Measurements from ENCODE around the gene CACHD1.

DNA sequence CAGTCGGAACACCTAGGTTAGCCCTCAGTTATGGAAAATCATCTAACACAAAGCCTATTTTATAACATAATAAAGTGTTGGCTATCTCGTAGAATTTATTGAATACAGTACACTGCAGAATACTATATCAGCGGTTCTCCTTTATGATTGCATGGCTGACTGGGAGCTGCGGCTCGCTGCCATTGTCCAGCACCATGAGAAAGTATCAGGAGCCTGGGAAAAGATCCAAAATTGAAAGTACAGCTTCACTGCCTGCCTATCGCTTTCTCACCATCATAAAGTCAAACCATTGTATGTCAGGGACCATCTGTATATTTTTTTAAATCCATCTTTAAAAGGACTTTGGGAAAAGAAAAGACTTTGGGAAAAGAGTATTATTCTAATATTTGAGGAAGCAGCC lies 163.0 kb downstream of the CACHD1 start:
- TF ChIP-seq, protein P1, sequence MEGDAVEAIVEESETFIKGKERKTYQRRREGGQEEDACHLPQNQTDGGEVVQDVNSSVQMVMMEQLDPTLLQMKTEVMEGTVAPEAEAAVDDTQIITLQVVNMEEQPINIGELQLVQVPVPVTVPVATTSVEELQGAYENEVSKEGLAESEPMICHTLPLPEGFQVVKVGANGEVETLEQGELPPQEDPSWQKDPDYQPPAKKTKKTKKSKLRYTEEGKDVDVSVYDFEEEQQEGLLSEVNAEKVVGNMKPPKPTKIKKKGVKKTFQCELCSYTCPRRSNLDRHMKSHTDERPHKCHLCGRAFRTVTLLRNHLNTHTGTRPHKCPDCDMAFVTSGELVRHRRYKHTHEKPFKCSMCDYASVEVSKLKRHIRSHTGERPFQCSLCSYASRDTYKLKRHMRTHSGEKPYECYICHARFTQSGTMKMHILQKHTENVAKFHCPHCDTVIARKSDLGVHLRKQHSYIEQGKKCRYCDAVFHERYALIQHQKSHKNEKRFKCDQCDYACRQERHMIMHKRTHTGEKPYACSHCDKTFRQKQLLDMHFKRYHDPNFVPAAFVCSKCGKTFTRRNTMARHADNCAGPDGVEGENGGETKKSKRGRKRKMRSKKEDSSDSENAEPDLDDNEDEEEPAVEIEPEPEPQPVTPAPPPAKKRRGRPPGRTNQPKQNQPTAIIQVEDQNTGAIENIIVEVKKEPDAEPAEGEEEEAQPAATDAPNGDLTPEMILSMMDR (IDR thresholded peaks at IDR 0.05): no peak
- TF ChIP-seq POLR2A (IDR thresholded peaks at IDR 0.05): no peak
